Activated naive CD8-positive, alpha-beta T cell treated with anti-CD3 and anti-CD28 coated beads for 36 hours (primary cell): ENCODE results near the gene ANKRD27. TPM values are rescaled to one million over a fixed set of nuclear protein-coding genes. Genes with fewer than 3 reads are reported as not detected.
A peak's percentile ranks its signal among the peaks of the same experiment; 100 is the strongest.
"Not testable (repeated sequence)": the region's sequence is repeated elsewhere in the genome, so short reads cannot be mapped to it uniquely, and the experiment has no call there.

Experiments
- DNase-seq: peaks from one replicate; pipeline ENCODE4 v3.0.0; 2021
- H3K27ac Mint-ChIP-seq: one replicate; pipeline ENCODE4 v1.8.0; 2022; ENCODE audit warnings: mild to moderate bottlenecking, moderate library complexity, mixed read lengths
- H3K27me3 Mint-ChIP-seq: one replicate; pipeline ENCODE4 v1.8.0; 2022; ENCODE audit warnings: mild to moderate bottlenecking, mixed read lengths
- H3K36me3 Mint-ChIP-seq: one replicate; pipeline ENCODE4 v1.8.0; 2021; ENCODE audit warnings: mild to moderate bottlenecking, mixed read lengths
- H3K4me1 Mint-ChIP-seq: one replicate; pipeline ENCODE4 v1.8.0; 2021; ENCODE audit warnings: mixed read lengths
- H3K4me3 Mint-ChIP-seq: one replicate; pipeline ENCODE4 v1.8.0; 2022; ENCODE audit warnings: mild to moderate bottlenecking, moderate library complexity, mixed read lengths
- H3K9me3 Mint-ChIP-seq: one replicate; pipeline ENCODE4 v1.8.0; 2022; ENCODE audit warnings: mixed read lengths
- total RNA-seq, 2 experiments: library from RNA; stranded (reverse); gene quantifications; one replicate each; pipeline ENCODE4 v1.2.3, GENCODE V29; 2021

ANKRD27 gene
- total RNA-seq, 2 experiments from 2014 or later = 27.7 to 29.0 TPM

- peaks cover 78% of the 10 kb centered on the region for H3K36me3 Mint-ChIP-seq
- not testable (repeated sequence) for DNase-seq, H3K27ac Mint-ChIP-seq, H3K27me3 Mint-ChIP-seq
- H3K4me1 Mint-ChIP-seq = peaks cover 60% of the 10 kb centered on the region
- peaks cover 16% of the 10 kb centered on the region for H3K9me3 Mint-ChIP-seq
- H3K4me3 Mint-ChIP-seq = peak overlapping the region; percentile 84
These were observed 19.9 kb upstream of the ANKRD27 start for GRCh38 chr19:32694851-32695250.

- DNase-seq, H3K27me3 Mint-ChIP-seq, H3K27ac Mint-ChIP-seq: not testable (repeated sequence)
- Mint-ChIP-seq H3K4me3 (peak overlapping the region; percentile 84), H3K9me3 (peaks cover 14% of the 10 kb centered on the region), H3K4me1 (peaks cover 60% of the 10 kb centered on the region), H3K36me3 (peaks cover 77% of the 10 kb centered on the region)
These were observed 19.3 kb upstream of the ANKRD27 start for GRCh38 chr19:32694316-32694715.

DNA sequence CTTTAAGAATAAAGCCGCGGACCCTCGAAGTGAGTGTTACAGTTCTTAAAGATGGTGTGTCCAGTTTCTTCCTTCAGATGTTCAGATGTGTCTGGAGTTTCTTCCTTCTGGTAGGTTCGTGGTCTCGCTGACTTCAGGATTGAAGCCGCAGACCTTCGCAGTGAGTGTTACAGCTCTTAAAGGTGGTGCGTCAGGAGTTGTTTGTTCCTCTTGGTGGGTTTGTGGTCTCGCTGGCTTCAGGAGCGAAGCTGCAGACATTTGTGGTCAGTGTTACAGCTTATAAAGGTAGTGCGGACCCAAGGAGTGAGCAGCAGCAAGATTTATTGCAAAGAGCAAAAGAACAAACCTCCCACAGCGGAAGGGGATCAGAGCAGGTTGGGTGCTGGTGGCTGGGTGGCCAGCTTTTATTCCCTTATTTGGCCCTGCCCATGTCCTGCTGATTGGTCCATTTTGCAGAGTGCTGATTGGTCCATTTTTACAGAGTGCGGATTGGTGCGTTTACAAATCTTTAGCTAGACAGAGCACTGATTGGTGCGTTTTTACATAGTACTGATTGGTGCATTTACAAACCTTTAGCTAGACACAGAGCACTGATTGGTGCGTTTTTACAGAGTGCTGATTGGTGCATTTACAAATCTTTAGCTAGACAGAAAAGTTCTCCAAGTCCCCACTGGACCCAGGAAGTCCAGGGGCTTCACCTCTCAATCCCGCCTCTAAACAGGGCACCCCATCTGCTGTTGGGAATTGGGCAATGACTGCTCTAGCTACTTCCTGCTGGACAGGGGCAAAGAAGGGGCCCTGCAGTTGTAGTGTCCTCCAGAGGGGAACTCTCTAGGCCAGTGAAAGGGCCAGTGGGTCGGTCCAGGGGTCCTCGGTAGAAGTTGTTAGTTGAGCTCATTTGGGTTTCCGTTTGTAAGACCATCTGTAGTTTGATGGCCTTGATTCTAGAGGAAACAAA, 18.4 kb upstream of the ANKRD27 start:
- peaks cover 11% of the 10 kb centered on the region for H3K9me3 Mint-ChIP-seq
- not testable (repeated sequence) for H3K27me3 Mint-ChIP-seq
- DNase-seq = peak; percentile 71
- peaks cover 57% of the 10 kb centered on the region for H3K4me1 Mint-ChIP-seq
- peaks cover 68% of the 10 kb centered on the region for H3K36me3 Mint-ChIP-seq
- H3K4me3 Mint-ChIP-seq = peak overlapping the region; percentile 84
- H3K27ac Mint-ChIP-seq = peak overlapping the region; percentile 93

DNA sequence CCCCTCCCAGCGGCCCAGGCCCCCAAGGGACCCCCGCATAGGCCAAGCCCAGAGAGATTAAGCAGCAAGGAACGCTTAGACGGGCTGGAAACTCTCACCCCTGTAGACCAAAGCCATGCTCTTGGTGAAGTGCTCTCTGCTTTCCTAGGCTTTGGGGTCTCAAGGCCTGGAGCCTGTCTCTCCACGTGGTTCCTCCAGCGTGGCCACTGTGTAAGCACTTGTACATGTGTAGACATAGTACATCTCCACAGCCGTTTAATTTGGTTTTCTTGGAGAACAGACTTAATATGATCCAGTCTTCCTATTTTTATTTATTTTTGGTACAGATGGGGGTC, 17.7 kb upstream of the ANKRD27 start:
- Mint-ChIP-seq H3K4me1 (peaks cover 54% of the 10 kb centered on the region), H3K9me3 (peaks cover 9% of the 10 kb centered on the region), H3K4me3 (peak overlapping the region; percentile 84), H3K27ac (peak overlapping the region; percentile 93), H3K36me3 (peaks cover 61% of the 10 kb centered on the region), H3K27me3 (no peaks in the 10 kb centered on the region)
- DNase-seq = no peak

DNA sequence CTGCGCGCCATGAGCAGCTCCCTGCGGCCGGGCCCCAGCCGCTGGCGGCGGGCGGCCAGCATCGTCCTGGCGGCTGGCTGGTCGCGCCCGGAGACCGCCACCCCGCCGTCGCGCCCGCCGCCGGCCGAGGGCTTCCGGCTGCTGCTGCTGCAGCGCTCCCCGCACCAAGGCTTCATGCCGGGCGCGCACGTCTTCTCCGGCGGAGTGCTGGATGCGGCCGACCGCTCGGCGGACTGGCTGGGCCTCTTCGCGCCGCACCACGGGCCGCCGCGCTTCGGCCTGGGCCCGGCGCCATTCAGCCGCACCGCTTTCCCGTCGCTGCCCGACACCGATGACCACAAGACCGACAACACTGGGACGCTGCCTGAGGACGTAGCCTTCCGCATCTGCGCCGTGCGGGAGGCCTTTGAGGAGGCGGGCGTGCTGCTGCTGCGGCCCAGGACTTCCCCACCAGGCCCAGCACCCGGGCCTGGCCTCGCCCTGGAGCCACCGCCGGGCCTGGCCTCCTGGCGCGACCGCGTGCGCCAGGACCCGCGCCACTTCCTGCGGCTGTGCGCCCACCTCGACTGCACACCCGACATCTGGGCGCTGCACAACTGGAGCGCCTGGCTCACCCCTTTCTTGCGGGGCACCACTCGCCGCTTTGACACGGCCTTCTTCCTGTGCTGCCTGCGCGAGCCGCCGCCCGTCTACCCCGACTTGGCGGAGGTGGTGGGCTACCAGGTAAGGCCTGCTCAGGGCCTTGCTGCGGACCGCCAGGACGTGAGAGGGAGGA, 17.2 kb upstream of the ANKRD27 start:
- Mint-ChIP-seq H3K27ac (peak overlapping the region; percentile 93), H3K36me3 (peaks cover 55% of the 10 kb centered on the region), H3K4me1 (peaks cover 51% of the 10 kb centered on the region), H3K27me3 (no peaks in the 10 kb centered on the region), H3K4me3 (peak overlapping the region; percentile 84), H3K9me3 (peaks cover 9% of the 10 kb centered on the region)
- DNase-seq = peak; percentile 67

- H3K36me3 Mint-ChIP-seq = peaks cover 51% of the 10 kb centered on the region
- H3K27me3 Mint-ChIP-seq = no peaks in the 10 kb centered on the region
- peak within 1 kb of the TSS; percentile 93 for H3K27ac Mint-ChIP-seq
- H3K9me3 Mint-ChIP-seq = peaks cover 9% of the 10 kb centered on the region
- H3K4me1 Mint-ChIP-seq = peaks cover 46% of the 10 kb centered on the region
- DNase-seq = peak; percentile 86
- H3K4me3 Mint-ChIP-seq = peak within 1 kb of the TSS; percentile 84
These were observed 16.4 kb upstream of the ANKRD27 start, which contains the start of gene NUDT19 for GRCh38 chr19:32691291-32691951. NUDT19 (plus strand) TSS chr19:32691821; CDS start chr19:32691961, 140 bp downstream.

GRCh38 chr19:32688311-32688710, 13.3 kb upstream of the ANKRD27 start:
- H3K27me3 Mint-ChIP-seq = no peaks in the 10 kb centered on the region
- no peak overlapping the region for H3K27ac Mint-ChIP-seq
- no peak overlapping the region for H3K4me3 Mint-ChIP-seq
- H3K4me1 Mint-ChIP-seq = peaks cover 19% of the 10 kb centered on the region
- H3K36me3 Mint-ChIP-seq = peaks cover 28% of the 10 kb centered on the region
- peaks cover 4% of the 10 kb centered on the region for H3K9me3 Mint-ChIP-seq
- no peak for DNase-seq

GRCh38 chr19:32687681-32688080, 12.7 kb upstream of the ANKRD27 start:
- no peak overlapping the region for H3K4me3 Mint-ChIP-seq
- no peaks in the 10 kb centered on the region for H3K27me3 Mint-ChIP-seq
- H3K36me3 Mint-ChIP-seq = peaks cover 21% of the 10 kb centered on the region
- H3K27ac Mint-ChIP-seq = no peak overlapping the region
- DNase-seq = no peak
- H3K4me1 Mint-ChIP-seq = peaks cover 13% of the 10 kb centered on the region
- H3K9me3 Mint-ChIP-seq = peaks cover 1% of the 10 kb centered on the region

DNA sequence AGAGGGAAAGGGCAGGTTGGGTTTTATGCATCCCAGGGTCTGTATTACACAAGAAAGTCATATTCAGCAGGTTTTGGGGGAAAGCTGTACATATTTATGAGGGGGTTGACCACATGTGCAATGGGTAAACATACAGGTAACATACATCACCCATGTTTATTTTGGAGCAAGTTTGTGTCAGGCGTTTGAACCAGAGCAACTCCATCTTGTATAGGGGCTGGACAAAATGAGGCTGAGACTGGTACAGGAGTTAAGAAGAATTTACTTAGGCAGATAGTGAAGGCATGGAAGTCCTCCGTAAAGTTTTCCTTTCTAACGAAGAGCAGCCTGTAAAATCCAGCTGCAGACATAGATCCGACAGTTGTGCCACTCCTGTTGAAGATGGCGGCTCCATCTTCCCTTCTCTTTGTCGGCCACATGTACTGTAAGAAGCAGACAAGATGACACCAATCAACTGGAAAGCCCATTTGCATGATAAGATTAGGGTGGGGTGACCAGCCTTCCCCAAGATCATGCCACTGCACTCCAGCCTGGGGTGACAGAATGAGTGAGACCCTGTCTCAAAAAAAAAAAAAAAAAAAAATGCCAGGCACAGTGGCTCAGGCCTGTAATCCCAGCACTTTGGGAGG, 12.0 kb upstream of the ANKRD27 start:
- DNase-seq = no peak
- H3K36me3 Mint-ChIP-seq = peaks cover 21% of the 10 kb centered on the region
- no peak overlapping the region for H3K27ac Mint-ChIP-seq
- peaks cover 1% of the 10 kb centered on the region for H3K9me3 Mint-ChIP-seq
- peaks cover 13% of the 10 kb centered on the region for H3K4me1 Mint-ChIP-seq
- H3K27me3 Mint-ChIP-seq = peaks cover 4% of the 10 kb centered on the region
- no peak overlapping the region for H3K4me3 Mint-ChIP-seq

- H3K36me3 Mint-ChIP-seq = peaks cover 6% of the 10 kb centered on the region
- H3K9me3 Mint-ChIP-seq = no peaks in the 10 kb centered on the region
- H3K4me1 Mint-ChIP-seq = peaks cover 2% of the 10 kb centered on the region
- no peak for DNase-seq
- H3K27ac Mint-ChIP-seq = no peak overlapping the region
- H3K4me3 Mint-ChIP-seq = no peak overlapping the region
- H3K27me3 Mint-ChIP-seq = peaks cover 23% of the 10 kb centered on the region
These were observed 7.3 kb upstream of the ANKRD27 start for GRCh38 chr19:32682317-32682716.

- Mint-ChIP-seq H3K27me3 (peaks cover 28% of the 10 kb centered on the region), H3K9me3 (no peaks in the 10 kb centered on the region), H3K4me1 (peaks cover 3% of the 10 kb centered on the region), H3K36me3 (peaks cover 3% of the 10 kb centered on the region), H3K4me3 (no peak overlapping the region), H3K27ac (no peak overlapping the region)
- DNase-seq = no peak
These were observed 6.0 kb upstream of the ANKRD27 start for GRCh38 chr19:32680986-32681385.

- Mint-ChIP-seq H3K4me3 (no peak overlapping the region), H3K4me1 (peaks cover 16% of the 10 kb centered on the region), H3K36me3 (peaks cover 2% of the 10 kb centered on the region), H3K27me3 (peaks cover 28% of the 10 kb centered on the region), H3K9me3 (no peaks in the 10 kb centered on the region), H3K27ac (no peak overlapping the region)
- no peak for DNase-seq
These were observed 2.7 kb upstream of the ANKRD27 start for GRCh38 chr19:32677657-32678056.

DNA sequence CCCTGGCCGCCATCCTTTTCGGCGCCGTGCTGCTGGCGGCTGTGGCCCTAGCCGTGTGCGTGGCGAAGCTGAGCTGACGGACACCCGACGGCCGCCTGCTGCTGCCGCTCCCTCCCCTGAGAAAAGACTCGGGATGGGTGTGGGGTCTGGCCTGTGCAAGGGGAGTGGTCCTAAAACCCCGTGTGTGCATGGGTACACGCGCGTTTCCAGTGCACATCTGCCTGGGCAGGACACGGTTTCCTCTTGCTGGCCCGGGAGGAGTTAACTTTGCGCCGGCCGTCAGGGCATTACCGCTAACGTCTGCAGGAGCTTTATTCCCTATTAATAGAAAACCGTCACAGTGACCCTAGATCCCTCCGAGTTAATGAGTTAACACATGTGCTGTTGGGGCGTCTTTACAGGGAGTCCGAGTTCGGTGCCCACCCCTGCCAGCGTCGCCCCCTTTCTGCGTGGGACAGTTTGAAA, 1.9 kb upstream of the ANKRD27 start:
- H3K9me3 Mint-ChIP-seq = no peaks in the 10 kb centered on the region
- H3K36me3 Mint-ChIP-seq = peaks cover 2% of the 10 kb centered on the region
- H3K4me1 Mint-ChIP-seq = peaks cover 20% of the 10 kb centered on the region
- peaks cover 25% of the 10 kb centered on the region for H3K27me3 Mint-ChIP-seq
- H3K27ac Mint-ChIP-seq = no peak overlapping the region
- DNase-seq = no peak
- H3K4me3 Mint-ChIP-seq = no peak overlapping the region

- peaks cover 23% of the 10 kb centered on the region for H3K4me1 Mint-ChIP-seq
- peaks cover 2% of the 10 kb centered on the region for H3K36me3 Mint-ChIP-seq
- peak overlapping the region; percentile 73 for H3K4me3 Mint-ChIP-seq
- H3K9me3 Mint-ChIP-seq = no peaks in the 10 kb centered on the region
- H3K27me3 Mint-ChIP-seq = peaks cover 25% of the 10 kb centered on the region
- DNase-seq = peak; percentile 23
- H3K27ac Mint-ChIP-seq = no peak overlapping the region
These were observed 1.4 kb upstream of the ANKRD27 start for GRCh38 chr19:32676186-32676894.
